ENCODE results near the gene SLCO2B1.

The SLCO2B1 gene

GRCh38 chr11:75112200-75112599 is 38.7 kb upstream of the SLCO2B1 start:
- TF ChIP-seq CTCF (IDR thresholded peaks at IDR 0.05), result no peak
- H3K9me3 Mint-ChIP-seq, result peaks cover 33% of the 10 kb centered on the region
- H3K4me1 Mint-ChIP-seq, result no peaks in the 10 kb centered on the region
- no peaks in the 10 kb centered on the region for H3K36me3 Mint-ChIP-seq (ENCODE audit: low read depth)
- no peak for DNase-seq
- no peak overlapping the region for H3K4me3 Mint-ChIP-seq
- H3K27ac Mint-ChIP-seq, result no peak overlapping the region
- no peaks in the 10 kb centered on the region for H3K27me3 Mint-ChIP-seq (ENCODE audit: low read depth, poor library complexity)

GRCh38 chr11:75113030-75113429 is 37.9 kb upstream of the SLCO2B1 start:
- no peak for DNase-seq
- Mint-ChIP-seq H3K27me3 (ENCODE audit: low read depth, poor library complexity) (no peaks in the 10 kb centered on the region), H3K36me3 (ENCODE audit: low read depth) (no peaks in the 10 kb centered on the region), H3K27ac (no peak overlapping the region), H3K4me1 (no peaks in the 10 kb centered on the region), H3K9me3 (peaks cover 39% of the 10 kb centered on the region), H3K4me3 (no peak overlapping the region)
- TF ChIP-seq CTCF (IDR thresholded peaks at IDR 0.05), result no peak

GRCh38 chr11:75114465-75114864 is 36.4 kb upstream of the SLCO2B1 start:
- no peaks in the 10 kb centered on the region for H3K4me1 Mint-ChIP-seq
- TF ChIP-seq CTCF (IDR thresholded peaks at IDR 0.05), result no peak
- peaks cover 53% of the 10 kb centered on the region for H3K9me3 Mint-ChIP-seq
- H3K36me3 Mint-ChIP-seq (ENCODE audit: low read depth), result no peaks in the 10 kb centered on the region
- no peak overlapping the region for H3K27ac Mint-ChIP-seq
- no peaks in the 10 kb centered on the region for H3K27me3 Mint-ChIP-seq (ENCODE audit: low read depth, poor library complexity)
- H3K4me3 Mint-ChIP-seq, result no peak overlapping the region
- DNase-seq, result no peak

GRCh38 chr11:75118577-75118976 is 32.3 kb upstream of the SLCO2B1 start:
- H3K36me3 Mint-ChIP-seq (ENCODE audit: low read depth), result no peaks in the 10 kb centered on the region
- no peaks in the 10 kb centered on the region for H3K27me3 Mint-ChIP-seq (ENCODE audit: low read depth, poor library complexity)
- no peaks in the 10 kb centered on the region for H3K4me1 Mint-ChIP-seq
- H3K9me3 Mint-ChIP-seq, result peaks cover 38% of the 10 kb centered on the region
- H3K4me3 Mint-ChIP-seq, result no peak overlapping the region
- no peak for TF ChIP-seq CTCF (IDR thresholded peaks at IDR 0.05)
- H3K27ac Mint-ChIP-seq, result no peak overlapping the region
- no peak for DNase-seq

- Mint-ChIP-seq H3K27ac (no peak overlapping the region), H3K4me1 (no peaks in the 10 kb centered on the region), H3K4me3 (no peak overlapping the region), H3K36me3 (ENCODE audit: low read depth) (no peaks in the 10 kb centered on the region), H3K9me3 (peaks cover 20% of the 10 kb centered on the region), H3K27me3 (ENCODE audit: low read depth, poor library complexity) (peaks cover 7% of the 10 kb centered on the region)
- no peak for DNase-seq
- no peak for TF ChIP-seq CTCF (IDR thresholded peaks at IDR 0.05)
These were observed 24.3 kb upstream of the SLCO2B1 start for GRCh38 chr11:75126564-75126963.

- Mint-ChIP-seq H3K36me3 (ENCODE audit: low read depth) (no peaks in the 10 kb centered on the region), H3K4me1 (no peaks in the 10 kb centered on the region), H3K27ac (no peak overlapping the region), H3K27me3 (ENCODE audit: low read depth, poor library complexity) (peaks cover 25% of the 10 kb centered on the region), H3K4me3 (no peak overlapping the region), H3K9me3 (peaks cover 19% of the 10 kb centered on the region)
- no peak for DNase-seq
- TF ChIP-seq CTCF (IDR thresholded peaks at IDR 0.05), result no peak
These were observed 18.8 kb upstream of the SLCO2B1 start for GRCh38 chr11:75132080-75132479.

All from nephron progenitor cell (in vitro differentiated cells).